Measurements from ENCODE around the gene MOB1B. TPM values are rescaled to one million over a fixed set of nuclear protein-coding genes. Genes with fewer than 3 reads are reported as not detected.

MOB1B gene
- total RNA-seq, 1 experiment from 2014 or later: 33.2 TPM

DNA sequence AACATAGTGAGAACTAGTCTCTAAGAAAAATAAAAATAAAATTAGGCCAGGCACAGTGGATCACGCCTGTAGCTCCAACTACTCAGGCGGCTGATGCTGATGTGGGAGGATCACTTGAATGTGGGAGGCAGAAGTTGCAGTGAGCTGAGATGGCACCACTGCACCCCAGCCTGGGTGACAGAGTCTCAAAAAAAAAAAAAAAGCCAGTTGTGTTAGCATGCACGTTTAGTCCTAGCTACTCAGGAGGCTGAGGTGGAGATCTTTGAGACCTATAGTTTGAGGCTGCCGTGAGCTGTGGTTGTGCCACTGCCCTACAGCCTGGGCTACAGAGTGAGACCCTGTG, 93.8 kb downstream of the MOB1B start:
- Histone ChIP-seq H2AFZ (ENCODE audit: low read depth, low read length, poor library complexity, severe bottlenecking) (no peak overlapping the region), H3K4me3 (replicated peaks in 1 of 2; ENCODE audit: low read depth in 1 of 2, low read length in 2 of 2) (no peak overlapping the region), H3K9me3 (ENCODE audit: control insufficient read depth in 1 of 2, insufficient read depth in 1 of 2, low read depth in 1 of 2, low read length in 2 of 2) (no peaks in the 10 kb centered on the region), H3K4me1 (ENCODE audit: control insufficient read depth in 1 of 2, insufficient read depth in 2 of 2, low read length in 2 of 2) (peaks cover 0 to 20% of the 10 kb centered on the region in 2 experiments; a peak in 3 of 4 replicates), H3K27ac (ENCODE audit: low read depth, low read length) (no peak overlapping the region), H4K20me1 (ENCODE audit: insufficient read depth) (no peaks in the 10 kb centered on the region), H3K4me2 (ENCODE audit: low read length) (no peak overlapping the region), H3K36me3 (ENCODE audit: control insufficient read depth in 1 of 2, insufficient read depth in 2 of 2, low read length in 2 of 2) (peaks cover 2 to 13% of the 10 kb centered on the region in 2 experiments; a peak in 1 of 4 replicates), H3K27me3 (ENCODE audit: insufficient read depth, low read length) (no peaks in the 10 kb centered on the region), H3K79me2 (ENCODE audit: insufficient read depth, low read length) (peaks cover 55% of the 10 kb centered on the region), H3K9ac (ENCODE audit: low read length) (no peak overlapping the region), H3K9me2 (ENCODE audit: insufficient read depth) (no peaks in the 10 kb centered on the region)
- CTCF ChIA-PET: interaction anchor here (2.7 kb wide), 1 partner anchor 14 kb away, joined by 8 read pairs; no protein-coding TSS in a partner anchor
- DNase-seq (ENCODE audit: low read depth, low spot score) (no peak), ATAC-seq (no peak)
- POLR2A ChIA-PET: no interaction called here
- no TSS peak for BruUV-seq (replicated peaks)
- TF ChIP-seq, protein P1, sequence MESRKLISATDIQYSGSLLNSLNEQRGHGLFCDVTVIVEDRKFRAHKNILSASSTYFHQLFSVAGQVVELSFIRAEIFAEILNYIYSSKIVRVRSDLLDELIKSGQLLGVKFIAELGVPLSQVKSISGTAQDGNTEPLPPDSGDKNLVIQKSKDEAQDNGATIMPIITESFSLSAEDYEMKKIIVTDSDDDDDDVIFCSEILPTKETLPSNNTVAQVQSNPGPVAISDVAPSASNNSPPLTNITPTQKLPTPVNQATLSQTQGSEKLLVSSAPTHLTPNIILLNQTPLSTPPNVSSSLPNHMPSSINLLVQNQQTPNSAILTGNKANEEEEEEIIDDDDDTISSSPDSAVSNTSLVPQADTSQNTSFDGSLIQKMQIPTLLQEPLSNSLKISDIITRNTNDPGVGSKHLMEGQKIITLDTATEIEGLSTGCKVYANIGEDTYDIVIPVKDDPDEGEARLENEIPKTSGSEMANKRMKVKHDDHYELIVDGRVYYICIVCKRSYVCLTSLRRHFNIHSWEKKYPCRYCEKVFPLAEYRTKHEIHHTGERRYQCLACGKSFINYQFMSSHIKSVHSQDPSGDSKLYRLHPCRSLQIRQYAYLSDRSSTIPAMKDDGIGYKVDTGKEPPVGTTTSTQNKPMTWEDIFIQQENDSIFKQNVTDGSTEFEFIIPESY (IDR thresholded peaks at IDR 0.05; ENCODE audit: extremely low read depth, insufficient replicate concordance, low read length): no peak
- no peak for TF ChIP-seq ZNF274 (IDR thresholded peaks at IDR 0.05; ENCODE audit: low read depth, low read length)
- TF ChIP-seq EZH2 (IDR thresholded peaks at IDR 0.05): no peak
- TF ChIP-seq FOSL1 (IDR thresholded peaks at IDR 0.05; ENCODE audit: low read depth): no peak
- TF ChIP-seq SIN3A (IDR thresholded peaks at IDR 0.05; ENCODE audit: low read depth): no peak
- TF ChIP-seq CEBPB (IDR thresholded peaks at IDR 0.05; ENCODE audit: low read depth): no peak
- RAD21 ChIA-PET (ENCODE audit: low non-redundant PET in 1 of 2, low total read pairs in 2 of 2, uncharacterized antibody in 2 of 2, unreplicated experiment in 2 of 2): no interaction called here
- intact Hi-C loops (cut with micrococcal nuclease): loop anchor here (10.0 kb wide), 1 partner anchor 311 kb away; the partner anchor contains the start of gene UTP3

DNA sequence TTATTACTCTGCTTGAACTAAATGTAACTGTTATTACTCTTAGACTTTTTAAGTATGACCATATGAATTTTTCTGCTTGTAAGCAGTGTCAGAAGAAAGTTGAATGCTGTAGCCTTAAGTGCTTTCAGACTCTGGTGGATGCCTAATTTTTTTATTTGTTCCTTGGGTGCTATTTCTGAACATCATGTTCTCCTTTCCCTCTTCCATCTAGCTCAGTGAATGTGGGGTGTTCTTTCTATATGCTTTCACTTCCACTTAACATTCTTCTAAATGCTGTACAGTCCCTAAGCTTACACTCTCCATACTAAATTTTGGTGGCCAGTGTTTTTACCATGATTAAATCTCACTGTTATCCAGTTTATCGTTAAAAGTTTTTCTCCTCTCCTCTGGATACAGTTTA, 94.9 kb downstream of the MOB1B start:
- TF ChIP-seq REST (IDR thresholded peaks at IDR 0.05; ENCODE audit: low read depth) (no peak), SIN3A (IDR thresholded peaks at IDR 0.05; ENCODE audit: low read depth) (no peak), SRF (IDR thresholded peaks at IDR 0.05; ENCODE audit: low read depth) (no peak), CBX3 (IDR thresholded peaks at IDR 0.05; ENCODE audit: low read depth) (no peak), ZNF274 (IDR thresholded peaks at IDR 0.05; ENCODE audit: low read depth, low read length) (no peak)
- TF ChIP-seq, protein P2, sequence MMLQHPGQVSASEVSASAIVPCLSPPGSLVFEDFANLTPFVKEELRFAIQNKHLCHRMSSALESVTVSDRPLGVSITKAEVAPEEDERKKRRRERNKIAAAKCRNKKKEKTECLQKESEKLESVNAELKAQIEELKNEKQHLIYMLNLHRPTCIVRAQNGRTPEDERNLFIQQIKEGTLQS (IDR thresholded peaks at IDR 0.05): no peak
- TF ChIP-seq, protein P3, sequence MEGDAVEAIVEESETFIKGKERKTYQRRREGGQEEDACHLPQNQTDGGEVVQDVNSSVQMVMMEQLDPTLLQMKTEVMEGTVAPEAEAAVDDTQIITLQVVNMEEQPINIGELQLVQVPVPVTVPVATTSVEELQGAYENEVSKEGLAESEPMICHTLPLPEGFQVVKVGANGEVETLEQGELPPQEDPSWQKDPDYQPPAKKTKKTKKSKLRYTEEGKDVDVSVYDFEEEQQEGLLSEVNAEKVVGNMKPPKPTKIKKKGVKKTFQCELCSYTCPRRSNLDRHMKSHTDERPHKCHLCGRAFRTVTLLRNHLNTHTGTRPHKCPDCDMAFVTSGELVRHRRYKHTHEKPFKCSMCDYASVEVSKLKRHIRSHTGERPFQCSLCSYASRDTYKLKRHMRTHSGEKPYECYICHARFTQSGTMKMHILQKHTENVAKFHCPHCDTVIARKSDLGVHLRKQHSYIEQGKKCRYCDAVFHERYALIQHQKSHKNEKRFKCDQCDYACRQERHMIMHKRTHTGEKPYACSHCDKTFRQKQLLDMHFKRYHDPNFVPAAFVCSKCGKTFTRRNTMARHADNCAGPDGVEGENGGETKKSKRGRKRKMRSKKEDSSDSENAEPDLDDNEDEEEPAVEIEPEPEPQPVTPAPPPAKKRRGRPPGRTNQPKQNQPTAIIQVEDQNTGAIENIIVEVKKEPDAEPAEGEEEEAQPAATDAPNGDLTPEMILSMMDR (IDR thresholded peaks at IDR 0.05 in 2 of 3, conservative IDR thresholded peaks at IDR 0.05 in 1 of 3; ENCODE audit: borderline replicate concordance in 1 of 3, insufficient read depth in 1 of 3, low read depth in 2 of 3, low read length in 2 of 3): no peak
- Histone ChIP-seq H3K27me3 (ENCODE audit: insufficient read depth, low read length) (no peaks in the 10 kb centered on the region), H3K36me3 (ENCODE audit: control insufficient read depth in 1 of 2, insufficient read depth in 2 of 2, low read length in 2 of 2) (peaks cover 2 to 13% of the 10 kb centered on the region in 2 experiments; a peak in 1 of 4 replicates), H4K20me1 (ENCODE audit: insufficient read depth) (no peaks in the 10 kb centered on the region), H3K4me3 (replicated peaks in 1 of 2; ENCODE audit: low read depth in 1 of 2, low read length in 2 of 2) (no peak overlapping the region), H3K27ac (ENCODE audit: low read depth, low read length) (no peak overlapping the region), H3K9me2 (ENCODE audit: insufficient read depth) (no peaks in the 10 kb centered on the region), H3K9ac (ENCODE audit: low read length) (no peak overlapping the region), H3K9me3 (ENCODE audit: control insufficient read depth in 1 of 2, insufficient read depth in 1 of 2, low read depth in 1 of 2, low read length in 2 of 2) (no peaks in the 10 kb centered on the region), H3K4me1 (ENCODE audit: control insufficient read depth in 1 of 2, insufficient read depth in 2 of 2, low read length in 2 of 2) (peaks cover 0 to 20% of the 10 kb centered on the region in 2 experiments; a peak in 3 of 4 replicates), H3K4me2 (ENCODE audit: low read length) (no peak overlapping the region), H3K79me2 (ENCODE audit: insufficient read depth, low read length) (peaks cover 65% of the 10 kb centered on the region), H2AFZ (ENCODE audit: low read depth, low read length, poor library complexity, severe bottlenecking) (no peak overlapping the region)
- no peak for ATAC-seq
- DNase-seq (ENCODE audit: low read depth, low spot score): no peak
- intact Hi-C loops (cut with micrococcal nuclease): loop anchor here (10.0 kb wide), 1 partner anchor 312 kb away; the partner anchor contains the start of gene UTP3
- POLR2A ChIA-PET: no interaction called here
- CTCF ChIA-PET: interaction anchor here (2.7 kb wide), 1 partner anchor 13 kb away, joined by 8 read pairs; no protein-coding TSS in a partner anchor
- RAD21 ChIA-PET (ENCODE audit: low non-redundant PET in 1 of 2, low total read pairs in 2 of 2, uncharacterized antibody in 2 of 2, unreplicated experiment in 2 of 2): no interaction called here
- no TSS peak for BruUV-seq (replicated peaks)

Data from HCT116 (cell line).